ENCODE results near the gene ARL6IP5.

DNA sequence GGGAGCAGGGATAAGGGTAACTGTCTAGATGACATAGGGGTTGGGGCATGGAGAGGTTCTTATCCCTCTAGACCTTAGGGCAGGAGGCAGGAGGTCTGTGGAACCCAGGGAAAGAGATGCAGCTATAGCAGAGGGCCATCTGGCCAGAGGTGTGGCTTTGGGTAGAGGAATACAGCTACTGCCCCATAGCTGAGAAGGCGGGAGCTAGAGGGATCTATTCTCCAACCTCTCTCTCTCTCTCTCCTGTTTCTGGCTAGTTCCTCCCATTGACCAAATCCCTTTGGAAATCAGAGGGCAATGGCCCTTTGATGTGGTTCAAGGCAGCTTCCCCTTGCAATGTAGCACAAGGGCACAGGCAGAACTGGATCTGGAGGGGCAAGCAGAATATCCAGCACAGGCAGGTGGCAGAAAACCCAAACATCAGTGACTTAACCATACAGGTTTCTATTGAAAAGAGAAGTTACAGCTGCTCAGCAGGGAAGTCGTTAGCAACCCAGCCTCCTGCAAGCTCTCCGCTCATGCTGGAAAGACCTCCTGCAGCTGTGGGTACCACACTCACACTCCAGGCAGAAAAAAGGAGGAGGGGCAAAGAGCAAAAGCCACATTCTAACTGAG lies 60.0 kb downstream of the ARL6IP5 start:
- TF ChIP-seq CTCF (IDR thresholded peaks at IDR 0.05) (no peak), POLR2A (IDR thresholded peaks at IDR 0.05) (no peak)
